Stimulated activated CD8-positive, alpha-beta memory T cell treated with anti-CD3 and anti-CD28 coated beads, Interleukin-7, amount 100 ng/mL, for 24 hours (primary cell): Measurements from ENCODE around the gene NYNRIN.
A peak's percentile ranks its signal among the peaks of the same experiment; 100 is the strongest.
"Not testable (repeated sequence)": the region's sequence is repeated elsewhere in the genome, so short reads cannot be mapped to it uniquely, and the experiment has no call there.

ENCODE experiments used
- DNase-seq: peaks from one replicate; pipeline ENCODE4 v3.0.0-alpha.2; 2020; ENCODE audit warnings: low read depth

NYNRIN gene

DNA sequence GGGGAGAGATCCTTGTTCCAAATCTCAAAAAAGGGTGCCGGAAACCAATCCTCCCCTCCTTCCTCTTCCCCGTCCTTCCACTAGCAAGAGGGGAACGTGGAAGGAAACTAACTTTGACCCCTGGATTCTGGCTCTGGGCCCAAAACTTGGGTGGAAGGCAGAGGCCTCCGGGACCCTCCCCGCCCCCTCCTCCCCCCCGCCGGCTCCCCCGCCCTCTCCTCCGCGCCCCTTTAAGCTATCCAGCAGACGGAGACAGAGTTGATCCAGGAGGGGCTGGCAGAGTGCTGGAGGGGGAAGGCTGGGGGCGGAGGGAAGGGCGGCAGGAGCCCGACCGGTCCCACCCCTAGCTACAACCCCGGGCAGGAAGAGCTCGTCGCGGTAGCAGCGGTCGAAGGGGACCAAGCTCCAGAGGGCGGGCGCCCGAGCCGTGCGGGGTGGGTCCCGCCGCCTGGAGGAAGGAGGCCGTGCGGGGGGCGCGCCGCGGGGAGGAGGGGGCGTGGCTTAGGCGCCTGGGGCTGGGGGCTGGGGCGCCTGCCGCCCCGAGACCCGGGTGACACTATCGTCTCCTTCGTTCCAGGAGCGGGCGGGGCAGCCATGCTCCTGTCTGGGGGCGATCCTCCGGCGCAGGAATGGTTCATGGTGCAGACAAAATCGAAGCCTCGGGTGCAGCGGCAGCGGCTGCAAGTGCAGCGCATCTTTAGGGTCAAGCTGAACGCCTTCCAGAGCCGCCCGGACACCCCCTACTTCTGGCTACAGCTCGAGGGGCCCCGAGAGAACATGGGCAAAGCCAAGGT is at the start of gene NYNRIN:
Gene NYNRIN (plus strand): TSS at position 351 of the 794 bp plus-strand sequence. CDS start 244 bp downstream, at position 595.
- DNase-seq: no peak

DNA sequence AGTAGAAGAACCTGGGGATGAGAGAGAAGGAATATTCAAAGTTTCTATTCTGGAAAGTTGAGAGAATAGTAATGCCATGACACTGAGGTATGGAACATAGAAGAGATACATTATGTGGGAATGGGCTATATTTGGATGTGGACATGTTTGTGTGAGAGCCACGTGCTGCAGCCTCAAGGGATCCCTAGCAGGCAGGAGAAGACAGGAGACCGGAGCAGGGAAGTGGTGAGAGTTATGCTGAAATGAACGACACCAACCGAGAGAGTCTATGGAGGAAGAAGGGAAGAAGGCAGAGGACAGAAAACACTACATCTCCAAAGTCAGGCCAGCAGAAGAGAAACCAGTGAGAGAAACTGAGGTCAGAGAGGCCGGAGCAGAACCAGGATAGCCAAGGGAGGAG is 49.1 kb upstream of the NYNRIN start:
- no peak for DNase-seq

DNA sequence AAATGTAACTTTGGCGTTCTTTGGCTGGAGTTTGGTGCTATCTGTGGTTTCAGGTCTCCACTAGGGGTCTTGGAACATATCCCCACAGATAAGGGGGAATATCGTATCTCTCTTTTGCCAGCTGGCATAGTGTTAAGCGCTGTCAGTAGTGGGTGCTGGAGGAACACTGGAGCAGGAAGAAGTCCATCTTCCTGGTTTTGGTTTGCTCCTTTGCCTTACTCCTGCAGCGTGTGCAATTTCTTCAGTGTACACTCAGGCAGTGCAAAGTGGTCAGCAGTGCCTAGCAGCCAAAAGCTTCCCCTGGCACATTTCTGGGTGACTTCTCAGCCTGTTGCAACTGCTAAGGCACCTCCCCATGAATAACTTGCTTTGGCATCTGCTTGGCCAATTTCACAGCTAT is 47.3 kb upstream of the NYNRIN start:
- no peak for DNase-seq

DNA sequence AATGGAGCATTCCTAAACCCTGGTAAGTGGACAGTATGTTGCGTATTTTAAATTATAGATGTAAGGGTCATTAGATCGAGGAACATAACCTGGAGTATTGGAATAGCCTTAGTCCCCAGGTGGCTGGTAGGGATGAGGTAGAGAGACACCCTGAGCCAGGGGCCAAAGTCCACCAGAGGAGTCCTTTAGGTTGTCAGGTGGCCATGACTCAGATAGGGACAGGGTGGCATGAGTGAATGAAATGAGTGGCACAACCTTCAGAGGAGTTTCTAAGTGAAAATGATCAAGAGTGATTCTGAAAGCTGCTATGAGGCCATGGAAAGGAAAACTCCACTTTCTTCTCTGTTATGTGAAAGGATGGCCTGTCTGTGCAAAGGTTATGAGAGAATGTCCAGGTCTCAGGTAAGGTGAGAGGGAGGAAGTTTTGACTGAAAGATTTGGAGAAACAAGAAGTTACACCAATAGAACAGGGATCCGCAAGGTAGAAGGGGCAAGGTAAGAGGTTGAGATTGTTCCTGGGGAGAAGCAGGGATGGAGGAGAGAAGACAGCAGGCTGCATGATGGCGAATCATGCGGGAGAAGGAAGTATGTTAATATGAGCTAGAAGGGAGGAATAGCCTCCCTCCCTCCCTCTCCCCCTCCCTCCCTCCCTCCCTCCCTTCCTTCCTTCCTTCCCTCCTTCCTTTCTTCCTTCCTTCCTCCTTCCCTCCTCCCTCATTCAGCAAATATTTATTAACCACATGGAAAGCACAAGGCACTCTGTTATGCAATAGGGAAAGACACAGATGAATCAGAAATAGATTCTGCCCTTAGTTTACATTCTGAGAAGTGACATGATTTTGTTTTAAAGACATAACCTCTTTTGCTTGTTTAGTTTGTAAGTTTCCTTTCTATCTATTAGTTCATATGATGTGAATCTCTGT is 45.0 kb upstream of the NYNRIN start:
- DNase-seq: no peak

DNA sequence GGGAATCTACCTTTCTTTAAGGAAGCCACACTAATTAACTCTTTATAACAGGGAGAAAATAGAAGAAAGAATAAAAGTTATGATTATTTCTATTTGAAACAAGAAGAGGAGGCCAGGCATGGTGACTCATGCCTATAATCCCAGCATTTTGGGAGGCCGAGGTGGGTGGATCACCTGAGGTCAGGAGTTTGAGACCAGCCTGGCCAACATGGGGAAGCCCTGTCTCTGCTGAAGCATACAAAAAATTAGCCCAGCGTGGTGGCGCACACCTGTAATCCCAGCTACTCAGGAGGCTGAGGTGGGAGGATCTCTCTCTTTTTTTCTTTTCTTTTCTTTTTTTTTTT is 44.3 kb upstream of the NYNRIN start:
- not testable (repeated sequence) for DNase-seq

DNA sequence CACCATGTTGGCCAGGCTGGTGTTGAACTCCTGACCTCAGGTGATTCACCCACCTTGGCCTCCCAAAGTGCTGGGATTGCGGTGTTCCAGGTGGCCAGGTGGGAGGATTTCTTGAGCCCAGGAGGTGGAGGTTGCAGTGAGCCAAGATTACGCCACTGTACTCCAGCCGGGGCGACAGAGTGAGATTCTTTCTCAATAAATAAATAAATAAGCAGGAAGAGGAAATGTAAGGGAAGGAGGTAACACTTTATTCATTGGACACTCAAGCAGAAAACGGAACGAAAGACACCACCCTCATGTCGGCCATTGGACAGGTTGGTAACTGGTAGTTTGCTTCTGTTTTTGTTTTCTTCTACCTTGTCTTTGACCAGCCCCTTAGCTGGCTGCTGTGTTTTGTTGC is 43.8 kb upstream of the NYNRIN start:
- DNase-seq: no peak

DNA sequence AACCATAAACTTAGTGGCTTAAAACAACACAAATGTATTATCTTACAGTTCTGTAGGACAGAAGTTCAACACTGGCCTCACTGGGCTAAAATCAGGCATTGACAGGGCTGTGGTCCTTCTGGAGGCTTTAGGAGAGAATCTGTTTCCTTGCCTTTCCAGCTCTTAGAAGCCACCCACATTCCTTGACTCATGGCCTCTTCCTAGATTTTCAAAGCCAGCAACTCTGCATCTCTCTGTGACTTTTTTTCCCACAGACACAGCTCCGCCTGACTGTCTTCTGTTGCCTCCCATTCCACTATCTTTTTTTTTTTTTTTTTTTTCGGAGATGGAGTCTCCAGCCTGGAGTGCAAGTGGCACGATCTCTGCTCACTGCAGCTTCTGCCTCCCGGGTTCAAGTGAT is 42.6 kb upstream of the NYNRIN start:
- DNase-seq: no peak

DNA sequence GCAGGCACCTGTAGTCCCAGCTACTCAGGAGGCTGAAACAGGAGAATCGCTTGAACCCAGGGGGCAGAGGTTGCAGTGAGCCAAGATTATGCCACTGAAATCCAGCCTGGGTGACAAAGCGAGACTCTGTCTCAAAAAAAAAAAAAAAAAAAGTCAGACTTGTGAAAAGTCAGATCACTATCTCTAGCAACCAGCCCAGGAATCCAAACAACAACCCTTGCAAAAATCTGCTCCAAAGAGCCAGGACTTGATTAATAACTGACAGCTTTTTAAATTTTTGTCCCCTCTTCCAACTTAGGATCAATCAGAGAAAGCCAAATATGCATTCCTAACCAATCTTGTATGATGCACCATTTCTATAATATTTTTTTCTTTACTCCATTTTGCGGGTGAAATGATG is 38.5 kb upstream of the NYNRIN start:
- DNase-seq: no peak

DNA sequence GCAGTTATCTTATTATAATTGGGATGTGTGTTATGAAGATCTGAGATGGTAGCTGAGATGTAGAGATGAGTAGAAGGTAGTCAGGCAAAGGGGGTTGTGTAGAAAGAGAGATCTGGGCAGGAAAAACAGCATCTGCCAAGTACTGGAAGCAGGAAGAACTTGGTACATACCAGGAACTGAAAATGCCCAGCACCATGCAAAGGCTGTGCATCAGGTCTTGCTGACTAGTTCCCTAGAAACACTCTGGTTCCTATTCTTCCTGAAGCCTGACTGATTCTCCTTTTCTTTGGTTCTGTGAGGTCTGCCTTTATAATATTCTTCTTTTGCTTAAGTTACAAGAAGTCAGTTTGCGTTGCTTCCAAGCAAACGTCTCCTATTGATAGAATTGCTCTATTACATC is 37.5 kb upstream of the NYNRIN start:
- no peak for DNase-seq

DNA sequence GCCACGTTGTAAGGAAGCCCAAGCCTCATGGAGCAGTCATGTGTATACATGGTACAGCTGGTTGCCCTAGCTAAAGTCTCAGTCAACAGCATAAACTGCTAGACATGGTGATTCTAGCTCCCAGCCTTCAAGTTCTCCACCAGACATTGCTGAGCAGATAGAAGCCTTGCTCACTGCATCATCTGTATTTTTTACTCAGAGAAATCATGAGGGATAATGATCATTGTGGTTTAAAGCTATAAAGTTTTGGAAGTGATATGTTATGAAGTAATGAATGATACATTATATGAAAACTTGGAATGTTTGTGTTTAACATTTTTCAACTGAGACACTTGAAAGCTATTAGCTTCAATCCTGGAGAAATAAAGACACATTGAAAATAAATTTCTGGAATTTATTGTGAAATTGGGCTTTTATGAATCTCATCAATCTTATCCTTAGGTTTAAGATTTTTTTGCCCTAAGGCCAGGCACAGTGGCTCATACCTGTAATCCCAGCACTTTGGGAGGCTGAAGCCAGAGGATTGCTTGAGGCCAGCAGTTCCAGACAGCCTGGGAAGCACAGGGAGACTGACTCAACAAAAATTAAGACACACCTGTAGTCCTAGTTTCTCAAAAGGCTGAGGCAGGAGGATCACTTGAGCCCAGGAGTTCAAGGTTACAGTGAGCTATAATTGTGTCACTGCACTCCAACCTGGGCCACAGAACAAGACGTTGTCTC is 36.4 kb upstream of the NYNRIN start:
- DNase-seq: no peak

DNA sequence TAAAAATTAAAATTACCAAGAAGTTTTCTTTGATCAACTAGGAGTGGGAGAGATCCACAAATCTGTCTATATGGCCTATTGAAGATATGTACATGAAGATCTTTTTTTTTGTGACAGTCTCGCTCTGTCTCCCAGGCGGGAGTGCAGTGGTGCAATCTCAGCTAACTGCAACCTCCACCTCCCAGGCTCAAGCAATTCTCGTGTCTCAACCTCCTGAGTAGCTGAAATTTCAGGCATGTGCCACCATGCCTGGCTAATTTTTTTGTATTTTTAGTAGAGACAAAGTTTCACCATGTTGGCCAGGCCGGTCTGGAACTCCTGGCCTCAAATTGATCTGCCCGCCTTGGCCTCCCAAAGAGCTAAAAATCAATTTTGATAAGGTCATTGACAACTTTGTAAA is 35.4 kb upstream of the NYNRIN start:
- no peak for DNase-seq

DNA sequence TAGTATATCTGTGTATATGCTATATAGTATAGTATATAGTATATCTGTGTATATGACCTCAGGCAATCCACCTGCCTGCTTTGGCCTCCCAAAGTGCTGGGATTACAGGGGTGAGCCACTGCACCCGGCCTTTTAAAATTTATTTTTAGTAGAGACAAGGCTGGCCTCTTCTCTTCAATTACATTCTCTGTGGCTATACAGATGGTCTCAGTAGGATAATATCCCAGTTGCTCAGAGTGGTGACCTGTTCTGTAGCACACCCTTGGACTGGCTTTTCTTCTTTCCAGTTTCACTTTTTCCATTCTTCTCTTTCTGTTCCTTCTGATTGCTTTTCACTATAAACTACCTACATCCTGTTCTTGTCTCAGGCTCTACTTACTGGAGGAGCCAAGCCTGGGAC is 34.0 kb upstream of the NYNRIN start:
- no peak for DNase-seq

DNA sequence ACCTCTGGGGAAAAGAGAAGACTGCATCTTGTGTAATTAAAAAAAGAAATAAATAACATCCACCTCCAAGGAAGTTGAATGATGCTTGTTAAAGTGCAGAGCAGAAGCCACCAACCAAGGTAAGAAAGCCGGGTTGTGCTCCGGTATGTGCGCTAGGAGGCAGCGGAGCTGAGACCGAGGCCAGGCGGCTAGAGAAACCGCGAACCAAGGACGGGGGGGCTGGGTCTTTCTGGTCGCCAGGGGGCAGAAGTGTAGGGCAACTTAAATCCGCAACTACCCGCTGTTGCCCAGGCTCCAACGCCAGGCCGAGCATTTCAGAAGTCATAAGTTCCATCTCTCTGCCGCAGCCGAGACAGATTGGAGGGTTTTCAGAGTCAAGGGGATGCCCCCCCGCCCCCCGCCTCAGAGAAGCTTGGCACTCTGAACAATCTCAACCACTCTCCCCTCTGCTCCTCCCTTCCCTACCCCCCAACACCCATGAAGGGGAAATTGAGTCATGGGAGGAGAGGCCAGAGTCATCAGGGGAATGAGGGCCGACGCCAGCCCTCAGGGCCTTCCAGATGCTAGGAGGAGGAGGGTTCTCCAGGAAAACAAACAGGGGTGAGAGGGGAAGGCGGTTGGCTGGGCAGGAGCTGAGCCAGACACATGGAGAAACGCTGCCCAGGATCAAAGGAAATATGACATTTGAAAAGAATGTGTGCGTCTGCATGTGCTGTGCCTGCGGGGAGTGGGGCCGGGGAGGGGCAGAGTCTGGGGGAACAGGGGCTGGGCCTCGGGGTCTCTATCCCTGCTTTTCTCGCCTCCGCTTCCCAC is 33.0 kb upstream of the NYNRIN start:
- peak; percentile 34 for DNase-seq

DNA sequence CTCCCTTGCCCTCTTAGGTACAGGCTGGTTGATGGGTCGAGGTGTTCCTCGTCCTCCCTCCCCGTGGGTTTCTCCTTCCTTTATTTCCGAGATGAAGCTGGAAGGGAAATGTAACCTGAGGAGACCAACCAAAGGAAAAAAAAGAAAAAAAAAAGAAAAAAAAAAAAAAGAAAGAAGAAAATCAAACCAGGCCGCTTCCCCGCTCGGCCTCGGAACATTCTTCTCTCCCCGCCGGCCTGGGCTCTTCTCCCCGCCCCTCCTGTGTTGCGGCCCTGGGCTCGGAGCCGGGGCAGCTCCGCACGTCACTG is 32.4 kb upstream of the NYNRIN start:
- DNase-seq: no peak

DNA sequence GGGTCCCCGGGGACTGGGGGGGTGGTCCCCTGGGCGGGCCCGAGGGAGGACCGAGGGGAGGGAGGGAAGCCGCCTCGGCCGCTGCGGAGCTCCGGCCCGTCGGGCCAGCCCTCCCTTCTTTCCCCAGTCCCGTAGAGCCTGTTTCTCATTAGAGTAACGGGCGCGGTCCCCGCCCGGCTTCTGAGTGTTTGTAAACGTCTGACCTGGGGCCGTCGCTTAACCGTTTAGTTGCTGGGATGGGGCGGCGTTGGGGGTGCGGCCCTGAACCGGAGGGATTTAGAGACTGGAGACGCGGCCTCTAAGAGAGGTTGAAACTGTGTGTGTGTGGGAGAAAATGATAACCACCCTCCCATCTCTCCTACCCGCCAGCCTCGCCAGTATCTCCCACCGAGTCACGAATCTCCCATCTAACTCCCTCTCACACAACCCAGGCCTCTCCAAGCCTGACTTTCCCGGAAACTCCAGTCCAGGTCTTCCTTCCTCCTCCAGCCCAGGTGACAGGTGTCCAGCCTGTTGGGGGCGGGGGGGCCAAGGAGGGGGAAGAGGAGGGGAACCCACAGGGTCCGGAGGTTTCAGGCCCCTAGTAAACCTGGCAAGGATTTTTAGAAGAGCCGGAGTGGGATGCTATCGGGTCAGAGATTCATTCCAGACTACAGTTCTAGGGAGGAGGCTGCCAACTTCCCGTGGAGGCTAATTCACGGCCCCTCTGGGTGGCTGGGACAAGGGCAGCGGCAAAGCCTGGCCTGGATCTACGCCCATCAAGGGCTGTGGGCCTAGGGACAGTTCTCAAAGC is 31.9 kb upstream of the NYNRIN start:
- no peak for DNase-seq

DNA sequence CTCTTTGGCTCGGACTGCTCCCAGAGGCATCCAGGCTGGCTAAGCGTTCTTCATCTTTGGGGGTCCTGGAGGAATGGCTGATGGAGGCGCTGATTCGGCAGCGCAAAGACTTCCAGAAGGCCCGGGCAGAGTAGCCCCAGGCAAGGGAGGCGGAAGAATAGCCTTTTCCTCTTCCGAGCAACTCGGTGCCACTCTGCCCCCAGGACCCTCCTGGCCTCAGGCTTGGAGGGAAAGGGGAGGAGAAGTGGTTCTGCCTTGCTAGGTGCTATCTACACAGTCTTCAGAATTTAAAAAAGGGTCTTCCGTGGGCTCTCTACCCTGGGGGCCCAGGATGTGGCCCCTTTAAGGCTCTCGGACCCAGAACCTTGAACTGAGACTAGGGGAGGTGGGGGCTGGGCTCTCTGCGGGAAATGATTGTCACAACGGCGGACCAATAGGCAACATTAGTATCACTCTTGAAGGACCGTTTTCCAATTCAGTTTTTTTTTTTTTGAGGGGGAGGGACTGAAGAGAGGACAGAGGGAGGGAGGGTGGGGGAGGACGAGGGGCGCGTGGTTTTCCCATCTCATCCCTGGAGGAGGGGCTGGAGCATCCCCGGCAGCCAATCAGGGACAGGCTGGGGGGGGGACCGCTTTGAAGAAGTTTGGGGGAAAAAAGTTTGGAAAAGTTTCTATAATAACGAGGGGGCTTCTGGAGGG is 31.1 kb upstream of the NYNRIN start, which contains the start of gene NFATC4:
Gene NFATC4 (plus strand): TSS at position 671 of the 698 bp plus-strand sequence. CDS start 157 bp downstream, outside the sequence.
- DNase-seq: no peak

DNA sequence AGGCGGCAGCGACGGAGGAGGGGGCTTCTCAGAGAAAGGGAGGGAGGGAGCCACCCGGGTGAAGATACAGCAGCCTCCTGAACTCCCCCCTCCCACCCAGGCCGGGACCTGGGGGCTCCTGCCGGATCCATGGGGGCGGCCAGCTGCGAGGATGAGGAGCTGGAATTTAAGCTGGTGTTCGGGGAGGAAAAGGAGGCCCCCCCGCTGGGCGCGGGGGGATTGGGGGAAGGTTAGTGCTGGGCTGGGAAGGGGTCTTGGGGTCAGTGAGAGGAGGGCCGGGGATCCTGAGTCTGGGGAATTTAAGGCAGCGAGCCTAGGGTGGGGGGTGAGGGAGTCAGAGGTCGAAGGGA is 30.6 kb upstream of the NYNRIN start:
- no peak for DNase-seq

DNA sequence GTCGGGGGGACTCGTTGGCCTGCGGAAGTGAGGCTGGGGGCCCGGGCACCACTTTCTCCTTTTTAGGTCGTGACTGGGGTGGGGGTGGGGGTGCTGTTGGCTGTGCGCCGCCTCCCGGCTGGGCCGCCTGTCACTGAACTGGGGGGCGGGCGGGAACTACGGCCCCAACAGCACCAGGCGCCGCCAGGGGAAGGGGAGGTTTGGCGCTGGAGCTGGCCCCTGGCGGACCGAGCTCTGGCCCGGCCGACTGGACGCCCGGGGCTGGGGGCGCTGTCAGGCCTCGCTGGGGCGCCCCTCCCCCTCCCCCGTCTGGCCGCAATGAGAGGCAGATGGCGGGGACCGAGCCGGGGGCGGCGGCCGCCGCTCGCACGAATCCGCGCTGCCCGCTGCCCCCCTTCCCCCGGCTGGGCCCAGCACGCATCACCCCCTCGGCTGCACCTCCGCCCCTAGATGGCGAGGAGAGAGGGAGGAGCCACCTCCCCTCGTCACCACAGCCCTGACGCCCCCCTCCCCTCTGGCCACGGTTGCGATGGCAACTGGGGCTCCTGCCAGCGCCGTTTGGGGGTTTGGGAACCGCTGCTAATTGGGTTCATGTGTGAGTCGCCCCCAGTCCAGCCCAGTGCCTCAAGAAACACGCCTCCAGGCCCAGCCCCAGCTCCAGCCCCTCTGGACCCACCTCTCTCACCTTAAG is 30.1 kb upstream of the NYNRIN start:
- no peak for DNase-seq

DNA sequence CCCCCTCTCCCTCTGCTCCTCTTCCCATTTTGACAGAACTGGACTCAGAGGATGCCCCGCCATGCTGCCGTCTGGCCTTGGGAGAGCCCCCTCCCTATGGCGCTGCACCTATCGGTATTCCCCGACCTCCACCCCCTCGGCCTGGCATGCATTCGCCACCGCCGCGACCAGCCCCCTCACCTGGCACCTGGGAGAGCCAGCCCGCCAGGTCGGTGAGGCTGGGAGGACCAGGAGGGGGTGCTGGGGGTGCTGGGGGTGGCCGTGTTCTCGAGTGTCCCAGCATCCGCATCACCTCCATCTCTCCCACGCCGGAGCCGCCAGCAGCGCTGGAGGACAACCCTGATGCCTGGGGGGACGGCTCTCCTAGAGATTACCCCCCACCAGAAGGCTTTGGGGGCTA is 29.3 kb upstream of the NYNRIN start:
- DNase-seq: no peak
